22Rv1 (cell line): ENCODE results near the gene RABGAP1.

Source experiments
- CTCF ChIP-seq: fragments of 450-650 bp; IDR thresholded peaks from 2 replicates; pipeline ENCODE4 v1.5.1; 2017; ENCODE audit warnings: mild to moderate bottlenecking
- ZFX ChIP-seq: fragments of 450-650 bp; IDR thresholded peaks from 2 replicates; pipeline ENCODE4 v1.6.1; 2017; ENCODE audit warnings: antibody characterized with exemption, borderline replicate concordance

- no peak for TF ChIP-seq CTCF
- TF ChIP-seq ZFX: no peak
Measured at GRCh38 chr9:123072407-123072995, 131.7 kb downstream of the RABGAP1 start.
